ENCODE results near the gene CACNA1H. TPM values are rescaled to one million over a fixed set of nuclear protein-coding genes. Genes with fewer than 3 reads are reported as not detected.

Gene CACNA1H
- total and polyA plus RNA-seq, 2 of the 4 experiments (the other 2 are of a cell fraction) = 1.6 to 5.8 TPM

- Histone ChIP-seq H3K36me3 (ENCODE audit: control insufficient read depth, insufficient read depth, low read length) (no peaks in the 10 kb centered on the region), H3K4me2 (ENCODE audit: low read depth, low read length) (no peak overlapping the region), H3K4me3 (ENCODE audit: insufficient read depth, low read depth, low read length) (no peak overlapping the region), H2BK20ac (ENCODE audit: low read depth, low read length) (no peak overlapping the region), H2AK9ac (replicated peaks; ENCODE audit: low read depth, low read length, poor library complexity) (no peak overlapping the region), H3K4me1 (ENCODE audit: control insufficient read depth, insufficient read depth, low read length) (no peaks in the 10 kb centered on the region), H2BK5ac (ENCODE audit: low read depth, low read length, poor library complexity, severe bottlenecking) (no peak overlapping the region), H2AK5ac (ENCODE audit: low read depth, low read length) (no peak overlapping the region), H4K8ac (ENCODE audit: low read depth in 2 of 2, low read length in 2 of 2) (no peak overlapping the region), H2AFZ (replicated peaks; ENCODE audit: low read length, poor library complexity) (no peak overlapping the region), H3K9me3 (ENCODE audit: control insufficient read depth, insufficient read depth, low read length) (no peaks in the 10 kb centered on the region), H3K27me3 (ENCODE audit: control insufficient read depth, insufficient read depth, low read length) (peaks cover 18% of the 10 kb centered on the region), H3K56ac (ENCODE audit: extremely low read depth, insufficient read depth, low read length) (no peak overlapping the region), H3K14ac (replicated peaks; ENCODE audit: low read depth, low read length) (no peak overlapping the region), H3K79me1 (ENCODE audit: low read depth in 1 of 2, low read length in 2 of 2) (no peaks in the 10 kb centered on the region), H4K91ac (ENCODE audit: insufficient read depth, low read depth, low read length) (no peak overlapping the region), H2BK120ac (ENCODE audit: low read depth, low read length) (no peak overlapping the region), H3K9me1 (ENCODE audit: insufficient read depth, low read length) (no peaks in the 10 kb centered on the region), H4K20me1 (ENCODE audit: insufficient read depth, low read length) (no peaks in the 10 kb centered on the region), H3K23ac (ENCODE audit: low read depth, low read length) (no peak overlapping the region), H3K18ac (ENCODE audit: low read depth, low read length) (no peak overlapping the region), H3K27ac (ENCODE audit: insufficient read depth, low read length) (no peak overlapping the region), H4K5ac (ENCODE audit: low read depth, low read length) (no peak overlapping the region), H3K9ac (ENCODE audit: low read depth, low read length) (no peak overlapping the region), H3K4ac (ENCODE audit: low read depth, low read length) (no peak overlapping the region), H2BK15ac (ENCODE audit: low read depth, low read length) (no peak overlapping the region)
- TF ChIP-seq RFX5 (IDR thresholded peaks at IDR 0.05; ENCODE audit: low read depth, low read length) (no peak), CEBPB (IDR thresholded peaks at IDR 0.05; ENCODE audit: low read depth, low read length) (no peak), MAZ (IDR thresholded peaks at IDR 0.05; ENCODE audit: borderline replicate concordance, low read depth, low read length) (no peak)
- TF ChIP-seq, protein P1, sequence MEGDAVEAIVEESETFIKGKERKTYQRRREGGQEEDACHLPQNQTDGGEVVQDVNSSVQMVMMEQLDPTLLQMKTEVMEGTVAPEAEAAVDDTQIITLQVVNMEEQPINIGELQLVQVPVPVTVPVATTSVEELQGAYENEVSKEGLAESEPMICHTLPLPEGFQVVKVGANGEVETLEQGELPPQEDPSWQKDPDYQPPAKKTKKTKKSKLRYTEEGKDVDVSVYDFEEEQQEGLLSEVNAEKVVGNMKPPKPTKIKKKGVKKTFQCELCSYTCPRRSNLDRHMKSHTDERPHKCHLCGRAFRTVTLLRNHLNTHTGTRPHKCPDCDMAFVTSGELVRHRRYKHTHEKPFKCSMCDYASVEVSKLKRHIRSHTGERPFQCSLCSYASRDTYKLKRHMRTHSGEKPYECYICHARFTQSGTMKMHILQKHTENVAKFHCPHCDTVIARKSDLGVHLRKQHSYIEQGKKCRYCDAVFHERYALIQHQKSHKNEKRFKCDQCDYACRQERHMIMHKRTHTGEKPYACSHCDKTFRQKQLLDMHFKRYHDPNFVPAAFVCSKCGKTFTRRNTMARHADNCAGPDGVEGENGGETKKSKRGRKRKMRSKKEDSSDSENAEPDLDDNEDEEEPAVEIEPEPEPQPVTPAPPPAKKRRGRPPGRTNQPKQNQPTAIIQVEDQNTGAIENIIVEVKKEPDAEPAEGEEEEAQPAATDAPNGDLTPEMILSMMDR (conservative IDR thresholded peaks at IDR 0.05; ENCODE audit: low read depth, low read length) = no peak
- ChIA-PET POLR2A (ENCODE audit: unreplicated experiment) (no interaction called here), CTCF (no interaction called here)
- dilution Hi-C loops (cut with HindIII; ENCODE audit: low sequenced_read_pairs, unreplicated experiment) (no loop called here), intact Hi-C loops (cut with micrococcal nuclease) (no loop called here), in situ Hi-C loops (cut with MboI; ENCODE audit: low sequenced_read_pairs) (no loop called here)
- ATAC-seq (ENCODE audit: low read depth) (no peak), DNase-seq (no peak)
- 90% methylated on average over 3 of the region's 12 CpGs; no CpG with 5 or more reads in 1 of the 2 experiments for WGBS, 2 experiments (ENCODE audit: extremely low coverage in 2 of 2, insufficient read length in 1 of 2)
- BruUV-seq (replicated peaks) = no TSS peak
Observed at GRCh38 chr16:1244881-1245280, 92.0 kb downstream of the CACNA1H start.
